SU-DHL-6 (cell line): ENCODE results near the gene STIM2.

Source experiments
- H2AFZ ChIP-seq: fragments of 200-600 bp; sonication (generic); 2 replicates; pipeline ENCODE4 v1.6.1; 2014; ENCODE audit warnings: low read depth, mild to moderate bottlenecking, moderate library complexity, mixed read lengths, antibody characterized with exemption, low read length; ENCODE audit not compliant: severe bottlenecking
- H3F3A ChIP-seq: fragments of 200-600 bp; shearing (Covaris generic); 2 replicates; pipeline ENCODE4 v1.6.0; 2016; ENCODE audit warnings: antibody characterized with exemption, mild to moderate bottlenecking; ENCODE audit not compliant: insufficient read depth
- H3K27ac ChIP-seq: fragments of 200-600 bp; sonication (generic); 2 replicates; pipeline ENCODE4 v1.5.1; 2016; ENCODE audit warnings: low read depth, mild to moderate bottlenecking, low read length, moderate library complexity, mixed read lengths
- H3K27me3 ChIP-seq: fragments of 200-600 bp; sonication (generic), shearing (Covaris generic); 2 replicates; pipeline ENCODE4 v1.6.0; 2014; ENCODE audit warnings: mild to moderate bottlenecking, low read length
- H3K36me3 ChIP-seq: fragments of 200-600 bp; sonication (generic); 2 replicates; pipeline ENCODE4 v1.6.1; 2014; ENCODE audit warnings: mild to moderate bottlenecking, low read length, mixed read lengths
- H3K4me2 ChIP-seq: fragments of 300-600, 200-600 bp; shearing (Covaris generic), sonication (generic); 2 replicates; pipeline ENCODE4 v1.6.0; 2014; ENCODE audit warnings: low read length, low read depth, mild to moderate bottlenecking; ENCODE audit not compliant: poor library complexity, severe bottlenecking
- H3K4me3 ChIP-seq: fragments of 200-600 bp; sonication (generic); 2 replicates; pipeline ENCODE4 v1.5.1; 2014; ENCODE audit warnings: antibody characterized with exemption, low read length, mild to moderate bottlenecking, mixed read lengths; ENCODE audit not compliant: insufficient read depth, poor library complexity, severe bottlenecking
- H3K79me2 ChIP-seq: fragments of 200-600 bp; sonication (generic); 2 replicates; pipeline ENCODE4 v1.6.1; 2014; ENCODE audit warnings: mild to moderate bottlenecking, low read length, moderate library complexity; ENCODE audit not compliant: insufficient read depth
- H3K9ac ChIP-seq: fragments of 200-600 bp; sonication (generic); 2 replicates; pipeline ENCODE4 v1.7.0; 2014; ENCODE audit warnings: mild to moderate bottlenecking, low read length
- H3K9me2 ChIP-seq: fragments of 200-600 bp; sonication (generic); replicated peaks from 2 replicates; pipeline ENCODE4 v1.6.1; 2014; ENCODE audit warnings: low read length; ENCODE audit not compliant: insufficient read depth
- H3K9me3 ChIP-seq: fragments of 200-600 bp; sonication (generic); 2 replicates; pipeline ENCODE4 v1.6.1; 2014; ENCODE audit warnings: low read length, mixed read lengths; ENCODE audit not compliant: insufficient read depth
- H4K20me1 ChIP-seq: fragments of 200-600 bp; sonication (generic); 2 replicates; pipeline ENCODE4 v1.6.1; 2014; ENCODE audit warnings: low read depth, mild to moderate bottlenecking, antibody characterized with exemption, low read length, moderate library complexity, mixed read lengths
- CTCF ChIP-seq: fragments of 200-600 bp; sonication (generic); IDR thresholded peaks from one replicate; pipeline ENCODE4 v1.5.1; 2017; ENCODE audit warnings: antibody characterized with exemption, mild to moderate bottlenecking, low read length, moderate library complexity; ENCODE audit not compliant: insufficient read depth, poor library complexity, severe bottlenecking
- EZH2phosphoT487 ChIP-seq: fragments of 200-600 bp; sonication (generic), shearing (Covaris generic); conservative IDR thresholded peaks from 2 replicates; pipeline ENCODE4 v1.6.1; 2018; ENCODE audit warnings: mild to moderate bottlenecking, antibody characterized with exemption, low read length, moderate library complexity, mixed read lengths

The STIM2 gene

GRCh38 chr4:26996745-26997144 is 136.1 kb downstream of the STIM2 start:
- no peaks in the 10 kb centered on the region for H3K9me3 ChIP-seq
- TF ChIP-seq EZH2phosphoT487 (no peak), CTCF (no peak)
- peaks cover 48% of the 10 kb centered on the region for H3F3A ChIP-seq
- H3K27me3 ChIP-seq = no peaks in the 10 kb centered on the region
- H3K9ac ChIP-seq = no peak overlapping the region
- no peaks in the 10 kb centered on the region for H3K9me2 ChIP-seq
- H3K79me2 ChIP-seq = peaks cover 46% of the 10 kb centered on the region
- no peak overlapping the region for H2AFZ ChIP-seq
- H3K4me2 ChIP-seq = no peak overlapping the region
- peaks cover 20% of the 10 kb centered on the region for H3K36me3 ChIP-seq
- 0 out of 2 replicates have a peak overlapping the region, but pooled peaks have one; percentile 5 for H3K27ac ChIP-seq
- no peak overlapping the region for H3K4me3 ChIP-seq
- no peaks in the 10 kb centered on the region for H4K20me1 ChIP-seq

DNA sequence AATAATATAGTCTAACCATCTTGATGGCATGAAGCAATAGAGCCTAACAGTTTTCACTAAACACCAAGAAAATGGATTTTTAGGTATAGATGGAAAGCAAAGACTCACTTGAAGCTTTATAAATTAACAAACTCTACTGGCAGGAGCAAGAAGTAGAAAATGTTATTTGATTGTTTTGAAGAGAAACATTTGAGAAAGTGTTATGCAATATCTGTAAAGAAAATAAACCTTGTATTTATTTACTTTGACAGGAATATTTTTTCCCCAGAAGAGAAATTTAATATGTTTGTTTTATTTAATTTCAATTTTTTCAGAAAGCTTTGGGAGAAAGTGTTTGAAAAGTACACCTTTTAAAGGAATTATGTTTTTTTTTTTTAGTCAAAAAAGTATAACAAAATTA is 139.0 kb downstream of the STIM2 start:
- Histone ChIP-seq H4K20me1 (no peaks in the 10 kb centered on the region), H3F3A (peaks cover 29% of the 10 kb centered on the region), H3K79me2 (peaks cover 36% of the 10 kb centered on the region), H3K36me3 (peaks cover 39% of the 10 kb centered on the region), H3K9ac (no peak overlapping the region), H3K4me2 (no peak overlapping the region), H3K27ac (peak overlapping the region; percentile 32; the same call in 1 of the 2 replicates), H3K27me3 (no peaks in the 10 kb centered on the region), H2AFZ (no peak overlapping the region), H3K4me3 (no peak overlapping the region), H3K9me2 (no peaks in the 10 kb centered on the region), H3K9me3 (no peaks in the 10 kb centered on the region)
- TF ChIP-seq CTCF (no peak), EZH2phosphoT487 (no peak)

GRCh38 chr4:27000122-27000521 is 139.5 kb downstream of the STIM2 start:
- Histone ChIP-seq H3K79me2 (peaks cover 32% of the 10 kb centered on the region), H3K4me3 (no peak overlapping the region), H3K36me3 (peaks cover 37% of the 10 kb centered on the region), H3F3A (peaks cover 33% of the 10 kb centered on the region), H4K20me1 (no peaks in the 10 kb centered on the region), H3K9ac (no peak overlapping the region), H3K27me3 (no peaks in the 10 kb centered on the region), H3K9me3 (no peaks in the 10 kb centered on the region), H3K27ac (peak overlapping the region; percentile 26; the same call in 1 of the 2 replicates), H2AFZ (no peak overlapping the region), H3K9me2 (no peaks in the 10 kb centered on the region), H3K4me2 (no peak overlapping the region)
- TF ChIP-seq CTCF (no peak), EZH2phosphoT487 (no peak)

- no peaks in the 10 kb centered on the region for H3K9me2 ChIP-seq
- H3K79me2 ChIP-seq = peaks cover 30% of the 10 kb centered on the region
- H3K4me2 ChIP-seq = no peak overlapping the region
- peaks cover 30% of the 10 kb centered on the region for H3K36me3 ChIP-seq
- no peak overlapping the region for H3K4me3 ChIP-seq
- no peaks in the 10 kb centered on the region for H4K20me1 ChIP-seq
- peaks cover 36% of the 10 kb centered on the region for H3F3A ChIP-seq
- no peak overlapping the region for H2AFZ ChIP-seq
- H3K27ac ChIP-seq = peak overlapping the region; percentile 26
- H3K9ac ChIP-seq = no peak overlapping the region
- H3K27me3 ChIP-seq = no peaks in the 10 kb centered on the region
- TF ChIP-seq EZH2phosphoT487 (no peak), CTCF (no peak)
- H3K9me3 ChIP-seq = no peaks in the 10 kb centered on the region
These were observed 140.2 kb downstream of the STIM2 start for GRCh38 chr4:27000820-27001219.
